ENCODE data around the gene OGDH. TPM values are rescaled to one million over a fixed set of nuclear protein-coding genes. Genes with fewer than 3 reads are reported as not detected.
"Not testable (repeated sequence)": the region's sequence is repeated elsewhere in the genome, so short reads cannot be mapped to it uniquely, and the experiment has no call there.

The OGDH gene
- 10 to 100 TPM; 51.3 to 91.5 (median 88.8) TPM for polyA plus RNA-seq (ENCODE audit: insufficient read length in 4 of 4)

DNA sequence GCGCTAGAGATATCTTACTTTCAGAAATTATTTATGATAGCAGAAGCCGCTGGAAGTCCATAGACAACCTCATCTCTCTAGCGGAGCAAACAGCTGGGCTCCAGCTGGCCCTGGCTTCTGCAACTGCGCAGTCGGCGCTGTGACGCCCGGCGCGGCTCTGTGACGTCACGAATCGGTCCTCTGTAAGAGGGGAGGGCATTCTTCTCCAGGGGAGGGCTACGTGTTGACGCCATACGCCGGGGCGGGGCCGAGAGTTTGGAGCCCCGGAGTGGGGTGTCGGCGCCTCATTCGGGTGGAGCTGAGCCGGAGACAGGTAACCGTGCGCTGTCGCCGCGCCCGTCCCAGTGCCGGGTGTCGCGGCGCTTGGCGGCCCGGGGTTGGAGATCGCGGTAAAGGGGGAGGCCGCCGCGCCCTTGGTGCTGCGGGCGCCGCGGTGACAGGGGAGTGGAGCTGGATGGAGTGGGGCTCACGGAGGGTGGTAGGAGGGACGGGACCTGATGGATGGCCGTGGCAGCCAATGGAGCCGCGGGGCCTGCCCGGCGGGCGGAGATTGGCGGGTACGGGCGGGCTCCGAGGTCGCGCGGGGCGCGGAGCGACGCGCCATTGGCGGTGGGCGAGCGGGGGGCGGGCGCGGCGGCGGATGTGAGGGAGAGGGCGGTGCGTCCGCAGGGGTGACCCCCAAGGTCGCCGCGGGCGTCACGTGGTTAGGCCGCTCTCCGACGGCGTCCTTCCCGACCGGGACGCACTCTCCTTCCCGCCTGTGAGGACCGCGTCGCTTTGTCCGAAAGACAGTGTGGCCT is at the start of gene OGDH:
Gene OGDH, plus strand, starts transcription at position 287 of the 800 bp plus-strand sequence. CDS start 17,717 bp downstream, outside the sequence.
- DNase-seq (ENCODE audit: low read depth in 4 of 4, low spot score in 3 of 4): peak; percentile 96 to 98 (median 97)

DNA sequence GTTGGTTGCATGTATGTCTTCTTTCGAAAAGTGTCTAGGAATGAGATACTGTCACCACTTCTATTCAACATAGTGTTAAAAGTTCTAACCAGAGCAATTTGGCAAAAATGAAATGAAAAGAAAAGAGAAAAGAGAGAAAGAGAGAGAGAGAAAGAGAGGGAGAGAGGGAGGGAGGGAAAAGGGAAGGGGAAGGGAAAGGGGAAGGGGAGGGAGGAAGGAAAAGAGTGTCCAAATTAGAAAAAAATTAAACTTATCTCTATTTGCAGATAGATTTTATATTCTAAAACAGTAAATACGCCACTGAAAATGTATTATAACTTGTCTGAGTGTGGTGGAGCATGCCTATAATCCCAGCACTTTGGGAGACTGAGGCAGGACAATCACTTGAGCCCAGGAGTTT is 48.9 kb upstream of the OGDH start:
- DNase-seq (ENCODE audit: low read depth in 4 of 4, low spot score in 3 of 4): no peak

DNA sequence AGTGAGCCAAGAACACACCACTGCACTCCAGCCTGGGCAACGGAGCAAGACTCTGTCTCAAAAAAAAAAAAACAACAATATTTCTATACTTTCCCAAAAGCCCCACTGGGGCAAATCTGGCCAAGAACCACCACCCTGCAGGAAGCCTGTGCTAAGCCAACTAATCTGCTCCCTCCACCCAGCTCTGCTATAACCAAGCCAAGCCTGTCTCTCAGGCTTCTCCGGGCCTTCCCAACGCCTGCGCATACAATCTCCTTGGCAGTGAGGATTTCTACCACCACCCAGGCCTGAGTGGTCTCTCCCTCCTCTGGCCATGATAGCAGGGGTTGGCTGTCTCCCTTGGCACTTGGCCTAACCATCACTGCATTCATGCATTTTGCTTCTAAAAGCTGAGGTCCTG is 46.9 kb upstream of the OGDH start:
- no peak for DNase-seq (ENCODE audit: low read depth in 4 of 4, low spot score in 3 of 4)

DNA sequence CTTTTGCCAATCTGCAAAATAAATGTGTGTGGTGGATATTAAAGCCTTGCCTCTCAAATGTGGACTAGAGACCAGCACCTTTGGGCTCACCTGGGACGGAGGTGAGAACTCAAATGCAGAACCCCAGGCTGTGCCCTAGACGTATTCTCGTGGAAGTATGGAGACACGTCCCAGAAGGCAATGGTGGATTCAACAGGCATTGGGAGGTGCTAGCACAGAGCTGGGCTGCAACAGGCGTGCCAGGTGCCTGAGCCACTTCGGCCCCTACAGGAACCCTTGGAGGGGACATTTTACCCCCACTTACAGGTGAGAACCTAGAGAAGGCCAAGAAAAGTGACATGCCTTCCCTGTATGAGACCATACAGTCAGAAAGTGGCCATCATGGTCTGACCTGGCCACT is 44.9 kb upstream of the OGDH start:
- DNase-seq (ENCODE audit: low read depth in 4 of 4, low spot score in 3 of 4): no peak

DNA sequence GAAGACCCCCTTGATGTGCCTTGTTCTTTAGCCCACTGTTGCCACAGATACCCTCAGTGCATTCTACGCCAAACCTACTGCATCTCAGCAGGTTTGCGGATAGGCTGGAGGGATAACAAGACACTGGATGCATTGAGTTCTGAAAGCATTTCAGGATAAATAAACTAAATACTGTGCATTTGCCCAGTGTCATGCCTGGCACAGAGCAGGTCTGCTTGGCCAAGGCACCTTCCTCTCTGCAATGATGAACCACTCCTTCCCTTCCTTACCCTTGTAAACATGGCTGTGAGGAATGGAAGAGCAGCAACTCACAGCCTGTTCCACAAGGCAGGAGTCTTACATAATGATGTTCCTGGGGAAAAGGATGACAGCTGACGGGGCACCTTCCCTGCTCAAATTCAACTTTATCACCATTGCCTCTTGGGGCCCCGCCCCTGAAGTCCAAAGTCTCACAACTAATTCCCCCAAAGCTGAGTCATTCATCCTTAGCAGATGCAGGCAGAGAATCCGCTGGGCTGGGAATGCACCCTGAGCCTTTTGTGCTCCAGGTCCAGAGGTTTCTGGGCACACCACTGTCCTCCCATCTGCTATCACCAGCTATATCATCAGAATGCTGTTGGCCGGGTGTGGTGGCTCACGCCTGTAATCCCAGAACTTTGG is 44.3 kb upstream of the OGDH start:
- no peak for DNase-seq (ENCODE audit: low read depth in 4 of 4, low spot score in 3 of 4)

DNA sequence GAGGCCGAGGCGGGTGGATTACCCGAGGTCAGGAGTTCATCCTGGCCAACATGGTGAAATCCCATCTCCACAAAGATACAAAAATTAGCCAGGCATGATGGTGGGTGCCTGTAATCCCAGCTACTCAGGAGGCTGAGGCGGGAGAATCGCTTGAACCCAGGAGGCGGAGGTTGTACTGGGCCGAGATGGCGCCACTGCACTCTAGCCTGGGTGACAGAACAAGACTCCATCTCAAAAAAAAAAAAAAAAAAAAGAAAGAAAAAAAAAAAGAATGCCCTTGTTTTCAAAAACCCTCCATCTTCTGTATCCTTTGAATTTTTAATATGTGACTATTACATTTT is 43.8 kb upstream of the OGDH start:
- DNase-seq (ENCODE audit: low read depth in 4 of 4, low spot score in 3 of 4): not testable (repeated sequence)

DNA sequence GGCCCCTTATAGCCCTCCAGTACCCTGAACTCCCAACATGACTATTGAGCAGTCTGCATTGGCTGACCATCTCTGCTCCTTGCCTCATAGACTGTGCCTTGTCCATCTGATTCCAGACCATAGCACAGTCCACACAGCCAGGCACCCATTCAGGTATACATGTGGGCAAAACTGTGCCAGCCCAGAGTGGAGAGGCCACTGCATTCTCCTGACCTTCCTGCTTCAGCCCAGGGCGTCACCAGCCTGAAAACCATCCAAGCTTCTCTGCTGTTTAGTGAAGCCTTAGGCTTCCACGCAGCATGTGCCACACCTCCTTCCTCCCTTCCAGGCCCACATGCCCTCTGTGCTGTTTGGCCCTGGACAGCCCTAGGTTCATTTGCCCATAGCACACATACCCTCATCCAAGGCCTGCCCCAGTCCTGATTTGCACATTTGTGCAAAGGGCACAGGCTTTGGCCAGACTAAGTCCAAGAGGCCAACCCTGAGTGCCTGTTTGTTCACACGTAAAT is 43.2 kb upstream of the OGDH start:
- no peak for DNase-seq (ENCODE audit: low read depth in 4 of 4, low spot score in 3 of 4)

DNA sequence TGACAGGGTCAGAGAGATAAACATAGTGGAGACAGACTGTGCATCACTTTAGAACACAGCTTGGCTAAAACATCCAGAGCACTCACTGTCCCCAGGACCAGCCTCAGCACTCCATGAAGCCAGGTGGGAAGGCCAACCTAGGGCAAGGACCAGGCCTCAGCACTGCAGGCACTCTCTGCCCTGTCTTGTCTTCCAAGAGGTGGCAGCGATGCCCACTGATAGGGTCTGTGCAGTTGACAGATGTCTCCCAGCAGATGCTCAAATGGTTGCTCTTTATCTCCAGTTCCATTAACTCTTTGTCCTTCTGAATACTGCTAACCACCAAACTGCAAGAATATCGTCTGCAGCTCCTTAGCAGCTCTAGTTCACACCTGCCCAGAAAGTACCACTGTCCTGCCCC is 41.8 kb upstream of the OGDH start:
- no peak for DNase-seq (ENCODE audit: low read depth in 4 of 4, low spot score in 3 of 4)

DNA sequence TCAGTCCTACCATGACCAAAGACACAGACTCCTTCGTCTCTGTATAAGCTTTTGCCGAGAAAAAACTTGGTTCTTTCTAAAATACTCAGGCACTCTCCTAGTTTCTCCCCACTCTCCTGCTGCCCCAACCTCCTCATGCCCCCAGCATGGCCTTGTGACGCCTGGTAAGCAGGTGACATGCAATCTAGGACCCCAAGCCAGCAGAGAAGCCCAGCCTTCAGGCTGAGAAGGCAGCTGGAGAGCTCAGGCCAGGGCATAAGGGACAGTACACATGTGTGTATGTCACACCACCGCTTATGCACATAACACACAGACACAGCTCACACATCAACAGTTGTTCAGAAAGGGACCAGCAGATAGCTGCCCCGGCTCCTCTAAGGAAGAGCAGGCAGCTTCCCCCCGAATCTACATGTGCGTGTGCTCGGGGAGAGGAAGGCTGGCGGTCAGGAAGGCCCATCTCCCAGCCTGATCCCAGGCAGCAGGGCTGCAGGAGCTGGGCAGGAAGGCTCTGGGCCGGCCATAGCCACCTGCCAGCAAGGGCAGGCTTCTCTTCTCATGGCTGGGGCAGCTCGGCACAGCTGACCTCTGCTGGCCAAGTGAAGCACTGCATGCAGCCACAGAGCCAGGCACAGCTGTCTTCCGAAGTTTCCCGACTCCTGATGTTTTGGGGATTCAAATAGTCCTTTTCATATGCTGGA is 41.2 kb upstream of the OGDH start:
- no peak for DNase-seq (ENCODE audit: low read depth in 4 of 4, low spot score in 3 of 4)

DNA sequence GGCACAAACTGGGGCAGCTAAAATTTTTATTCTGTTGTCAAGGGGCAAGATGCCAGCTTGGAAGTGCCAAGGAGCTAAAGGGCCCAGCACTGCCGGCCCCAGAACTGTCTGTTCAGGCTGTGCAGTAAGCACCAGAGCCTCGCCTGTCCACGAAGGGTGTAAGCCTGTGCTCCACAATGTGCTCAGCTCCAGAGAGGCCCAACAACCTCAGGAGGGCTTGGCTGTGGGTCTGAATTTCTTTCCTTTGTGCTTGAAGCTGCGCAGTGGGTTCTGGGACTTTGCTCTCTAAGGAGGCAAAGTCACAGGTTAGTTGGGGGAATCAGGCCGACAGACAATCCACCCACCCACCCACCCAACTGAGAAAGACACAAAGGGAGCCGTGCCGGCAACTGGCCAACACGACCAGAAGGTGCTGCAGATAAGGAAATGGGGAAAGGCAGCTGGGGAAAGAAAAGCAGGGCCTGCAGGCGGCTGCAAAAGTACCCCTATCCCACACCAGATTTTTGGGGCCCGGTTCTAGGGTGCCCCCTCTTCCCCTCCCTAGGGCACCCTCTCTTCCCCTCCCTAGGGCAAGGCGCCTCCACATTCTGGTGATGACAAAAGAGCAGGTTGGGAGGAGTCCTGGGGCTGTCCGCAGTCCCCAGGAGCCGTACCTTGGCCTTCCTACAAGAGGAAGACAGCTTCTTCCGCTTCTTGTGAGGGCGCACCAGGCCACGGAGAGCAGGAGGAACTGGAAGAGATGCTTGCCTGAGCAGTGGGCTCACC is 40.5 kb upstream of the OGDH start:
- DNase-seq (ENCODE audit: low read depth in 4 of 4, low spot score in 3 of 4): no peak

DNA sequence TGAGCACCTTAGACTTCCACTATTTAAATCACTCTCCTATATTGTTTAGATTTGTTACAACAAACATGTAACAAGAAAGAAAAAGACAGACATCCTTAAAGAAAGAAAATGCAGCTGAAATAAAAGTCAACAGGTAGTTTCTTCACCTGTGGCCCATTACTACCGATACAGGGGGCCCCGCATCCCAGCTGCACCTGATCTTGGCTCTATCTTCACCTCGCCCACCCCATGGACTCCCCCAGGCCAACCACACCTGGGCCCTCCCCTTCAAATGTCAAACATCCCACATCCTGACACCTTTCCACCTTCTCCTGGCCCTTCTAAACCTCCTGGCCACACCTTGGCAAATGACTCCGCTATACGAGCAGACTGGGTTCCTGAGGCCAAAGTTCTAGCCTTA is 39.7 kb upstream of the OGDH start:
- DNase-seq (ENCODE audit: low read depth in 4 of 4, low spot score in 3 of 4): no peak

DNA sequence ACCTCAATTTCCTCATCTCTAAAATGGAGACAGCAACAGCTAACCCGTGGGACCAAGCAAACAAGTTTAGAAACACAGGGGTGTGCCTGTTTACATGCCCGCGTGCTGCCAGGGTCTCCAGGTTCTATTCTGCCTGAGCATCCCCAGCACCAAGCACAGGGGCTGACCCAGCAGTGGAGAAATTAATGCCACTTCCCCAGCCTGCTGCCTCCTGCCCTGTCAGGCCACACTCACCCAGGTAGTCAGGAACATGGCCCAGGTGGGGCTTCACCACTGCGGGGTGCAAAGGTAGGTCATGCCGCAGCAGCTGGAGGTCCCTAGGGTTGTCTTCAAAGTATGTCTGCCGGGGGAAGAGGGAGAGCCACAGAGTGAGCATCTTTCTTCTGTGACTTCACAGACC is 38.5 kb upstream of the OGDH start:
- DNase-seq (ENCODE audit: low read depth in 4 of 4, low spot score in 3 of 4): no peak

DNA sequence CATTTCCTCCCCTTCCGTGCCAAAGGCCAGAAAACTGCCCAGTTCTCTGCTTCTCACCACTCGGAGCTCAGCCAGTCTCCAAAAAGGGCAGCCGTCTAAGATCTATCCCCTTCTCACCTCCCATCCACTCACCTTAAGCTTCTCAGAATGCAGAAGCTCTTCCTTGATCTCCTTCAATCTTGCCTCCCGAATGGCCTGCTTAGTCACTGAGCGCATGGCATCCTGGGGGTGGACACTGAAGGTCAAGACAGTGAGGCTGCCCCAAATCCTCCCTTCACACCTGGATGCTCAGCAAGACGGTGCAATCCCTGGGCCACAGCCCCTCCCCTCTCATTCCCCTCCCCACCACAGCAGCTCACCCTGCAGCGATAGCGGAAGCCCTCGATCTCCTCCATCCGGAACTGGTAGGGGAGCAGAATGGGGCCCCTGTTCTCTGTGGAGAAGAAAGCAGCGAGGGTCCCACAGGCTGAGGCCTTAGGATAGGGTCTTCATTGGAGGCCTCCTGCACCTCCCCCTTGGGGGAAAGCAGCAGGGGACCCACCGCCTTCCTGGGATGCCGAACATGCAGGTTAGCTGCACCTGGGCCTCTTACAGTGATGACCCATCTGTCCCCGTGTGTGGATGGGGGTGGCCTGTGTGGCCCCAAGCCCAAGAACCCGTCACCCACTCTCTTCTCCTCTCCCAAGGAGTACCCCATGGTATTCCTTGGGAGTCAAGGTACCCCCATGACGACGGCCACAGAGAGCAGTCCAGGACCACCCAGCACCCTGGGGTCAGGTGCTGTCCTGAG is 37.5 kb upstream of the OGDH start:
- no peak for DNase-seq (ENCODE audit: low read depth in 4 of 4, low spot score in 3 of 4)

DNA sequence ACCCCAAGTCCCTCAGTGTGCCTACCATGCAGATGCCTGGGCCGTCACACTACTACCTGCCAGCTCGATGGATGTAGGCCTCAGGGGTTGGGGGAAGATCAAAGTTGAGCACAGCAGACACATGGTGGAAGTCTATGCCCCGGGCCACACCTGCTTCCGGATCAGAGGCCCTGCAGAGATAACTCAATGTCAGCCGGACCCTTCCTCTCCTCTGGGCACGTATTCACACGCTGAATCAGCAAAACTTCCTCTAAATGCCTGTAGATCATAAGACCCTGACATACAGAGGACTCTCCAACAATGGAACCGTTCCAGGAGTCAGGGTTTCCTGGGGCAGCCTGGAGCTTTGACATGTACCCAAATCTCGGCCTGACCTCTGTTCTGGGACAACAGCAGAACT is 36.5 kb upstream of the OGDH start:
- no peak for DNase-seq (ENCODE audit: low read depth in 4 of 4, low spot score in 3 of 4)

DNA sequence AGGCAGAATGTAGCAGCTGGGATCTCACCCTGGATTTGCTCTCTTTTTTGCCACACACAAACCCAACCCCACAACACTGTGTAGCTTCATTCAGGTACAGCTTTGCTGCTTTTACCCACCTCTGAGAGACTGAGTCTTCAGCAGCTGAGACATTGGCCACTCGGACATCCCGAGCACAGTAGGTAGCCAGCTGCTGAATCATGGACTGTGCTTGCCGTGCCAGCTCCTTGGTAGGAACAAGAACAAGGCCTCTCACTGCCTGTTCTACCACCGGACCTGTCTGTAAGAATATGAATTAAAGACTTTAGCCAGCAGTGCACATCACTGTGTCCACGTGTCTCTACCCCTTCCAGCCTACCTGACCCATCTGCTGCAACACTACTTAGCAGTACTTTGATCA is 33.7 kb upstream of the OGDH start:
- DNase-seq (ENCODE audit: low read depth in 4 of 4, low spot score in 3 of 4): no peak

DNA sequence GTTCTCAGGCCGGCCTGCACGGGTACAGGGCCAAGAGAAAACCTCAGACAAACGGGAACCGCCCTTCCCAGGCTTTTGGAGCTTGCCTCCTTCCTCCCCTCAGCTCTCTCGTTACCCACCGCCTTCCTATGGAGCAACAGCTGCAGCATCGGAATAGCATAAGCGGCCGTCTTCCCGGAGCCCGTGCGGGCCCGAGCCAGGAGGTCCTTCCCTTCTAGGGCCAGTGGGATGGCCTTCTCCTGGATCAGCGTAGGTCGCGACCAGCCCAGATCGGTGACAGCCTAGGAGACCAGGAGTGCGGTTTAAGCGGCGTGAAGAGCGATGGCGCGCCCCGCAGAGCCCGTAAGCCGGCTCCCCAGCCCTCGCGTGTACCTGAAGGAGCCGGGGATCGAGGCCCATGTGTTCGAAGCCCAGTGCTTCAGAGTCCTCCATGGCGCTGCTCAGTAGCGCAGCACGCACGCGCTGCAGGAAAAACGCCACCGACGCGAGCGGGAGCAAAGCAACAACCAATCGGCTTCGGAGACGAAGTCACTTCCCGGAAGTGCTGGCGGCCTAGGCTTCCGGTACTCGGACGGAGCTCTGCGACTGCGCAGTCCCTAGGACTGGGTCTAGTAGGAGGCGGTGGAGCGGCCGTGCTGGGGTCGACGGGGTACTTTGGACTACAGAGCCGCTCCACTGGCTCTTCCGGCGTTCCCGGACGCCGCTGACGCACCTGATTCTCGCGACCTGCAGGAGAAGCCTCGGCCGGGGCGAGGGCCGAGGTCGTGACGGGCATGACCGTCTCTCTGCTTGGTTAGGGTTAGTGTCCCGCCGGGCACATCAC is 32.8 kb upstream of the OGDH start, which contains the start of gene DDX56:
Gene DDX56, minus strand, starts transcription at position 445 of the 823 bp plus-strand sequence. Its CDS starts 13 bp downstream, at position 432.
- peak; percentile 81 to 89 (median 86) for DNase-seq (ENCODE audit: low read depth in 4 of 4, low spot score in 3 of 4)

DNA sequence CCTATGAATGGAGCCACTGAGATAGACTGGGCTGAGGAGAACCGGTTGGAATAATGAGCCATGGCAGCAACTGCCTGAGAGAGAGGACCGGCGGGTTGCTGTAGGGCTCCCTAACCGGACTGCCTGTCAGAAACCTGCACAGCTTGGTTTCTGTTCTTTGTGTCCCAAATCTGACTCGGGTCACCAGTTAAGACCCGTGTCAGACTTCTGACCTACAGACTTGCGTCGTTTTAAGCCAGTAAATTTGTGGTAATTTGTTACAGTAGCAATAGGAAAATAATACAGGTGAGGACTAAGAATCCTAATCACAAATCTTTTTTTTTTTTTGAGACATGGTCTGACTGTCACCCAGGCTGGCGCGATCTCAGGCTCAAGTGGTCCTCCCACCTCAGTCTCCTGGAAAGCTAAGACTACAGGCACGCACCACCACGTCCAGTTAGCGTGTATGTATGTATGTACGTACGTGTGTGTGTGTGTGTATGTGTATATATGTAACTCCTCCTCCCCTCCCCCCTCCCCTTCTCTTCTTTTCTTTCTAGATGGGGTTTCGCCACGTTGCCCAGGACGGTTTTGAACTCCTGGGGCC is 32.0 kb upstream of the OGDH start:
- no peak for DNase-seq (ENCODE audit: low read depth in 4 of 4, low spot score in 3 of 4)

DNA sequence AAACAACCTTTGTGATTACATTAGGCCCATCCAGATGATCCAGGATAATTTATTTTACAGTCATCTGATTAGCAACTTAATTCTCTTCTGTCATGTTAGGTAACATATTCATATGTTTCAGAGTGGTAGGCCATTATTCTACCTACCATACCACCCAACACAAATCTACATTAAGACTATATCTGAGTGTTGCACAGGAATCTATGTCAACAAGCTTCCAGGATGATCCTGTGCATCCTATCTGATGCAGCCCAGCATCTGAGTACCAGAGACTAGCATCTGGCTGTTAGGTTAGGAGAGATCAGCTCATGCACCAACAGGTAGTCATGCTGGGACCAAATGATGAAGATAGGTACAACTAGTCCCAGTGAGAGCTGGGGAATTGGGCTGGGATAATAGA is 31.4 kb upstream of the OGDH start:
- no peak for DNase-seq (ENCODE audit: low read depth in 4 of 4, low spot score in 3 of 4)

DNA sequence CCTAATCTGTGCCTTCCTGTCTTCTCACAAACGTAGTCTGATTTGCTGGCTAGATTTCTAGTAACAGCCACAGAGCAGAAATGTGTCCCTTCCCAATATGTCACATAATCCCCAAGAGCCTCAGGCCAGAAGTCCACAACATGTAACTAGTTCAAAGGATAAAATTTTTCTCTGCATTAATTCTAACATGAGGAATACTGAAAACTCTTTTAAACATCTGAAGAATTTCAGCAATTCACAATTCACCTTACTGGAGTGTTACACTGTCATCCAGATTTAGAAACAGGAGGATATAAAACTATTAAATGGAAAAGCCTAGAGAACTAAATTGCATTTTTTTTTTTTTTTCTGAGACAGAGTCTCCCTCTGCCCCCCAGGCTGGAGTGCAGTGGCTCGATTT is 30.2 kb upstream of the OGDH start:
- no peak for DNase-seq (ENCODE audit: low read depth in 4 of 4, low spot score in 3 of 4)

Measured in left renal pelvis (tissue), 4 donors.